Activated T-helper 17 cell treated with anti-CD3 and anti-CD28 coated beads, Interleukin-2, amount 50 U/mL, for 72 hours (primary cell): ENCODE data around the gene ZBED3. TPM values are rescaled to one million over a fixed set of nuclear protein-coding genes. Genes with fewer than 3 reads are reported as not detected.
"Not testable (repeated sequence)": the region's sequence is repeated elsewhere in the genome, so short reads cannot be mapped to it uniquely, and the experiment has no call there.

Source experiments
- ATAC-seq: fragments of 150-1000 bp; cut with Tn5 transposase; replicated peaks from 2 replicates; pipeline ENCODE4 v1.10.0; 2021; ENCODE audit warnings: mild to moderate bottlenecking, moderate library complexity
- H3K27ac Mint-ChIP-seq: one replicate; pipeline ENCODE4 v1.8.0; 2022; ENCODE audit warnings: mixed read lengths
- H3K27me3 Mint-ChIP-seq: one replicate; pipeline ENCODE4 v1.8.0; 2022; ENCODE audit warnings: mixed read lengths
- H3K36me3 Mint-ChIP-seq: one replicate; pipeline ENCODE4 v1.8.0; 2022; ENCODE audit warnings: low read depth, mild to moderate bottlenecking, mixed read lengths
- H3K4me1 Mint-ChIP-seq: one replicate; pipeline ENCODE4 v1.8.0; 2022; ENCODE audit warnings: mixed read lengths
- H3K4me3 Mint-ChIP-seq: one replicate; pipeline ENCODE4 v1.8.0; 2022; ENCODE audit warnings: mild to moderate bottlenecking, mixed read lengths
- H3K9me3 Mint-ChIP-seq: one replicate; pipeline ENCODE4 v1.8.0; 2022; ENCODE audit warnings: mixed read lengths
- total RNA-seq, 2 donors: library from RNA; stranded (reverse); gene quantifications; one replicate each; pipeline ENCODE4 v1.2.3, GENCODE V29; 2022

The ZBED3 gene
- total RNA-seq = under 1 TPM in 1 of 2 donors, not detected in 1; 0.04 TPM

- ATAC-seq = peak; percentile 78
- H3K4me1 Mint-ChIP-seq = peaks cover 14% of the 10 kb centered on the region
- H3K27ac Mint-ChIP-seq = no peak within 1 kb of the TSS
- peak within 1 kb of the TSS; percentile 74 for H3K4me3 Mint-ChIP-seq
- H3K27me3 Mint-ChIP-seq = peaks cover 7% of the 10 kb centered on the region
- peaks cover 3% of the 10 kb centered on the region for H3K9me3 Mint-ChIP-seq
- H3K36me3 Mint-ChIP-seq = no peaks in the 10 kb centered on the region
Observed at GRCh38 chr5:77086689-77087483, at the start of gene ZBED3. ZBED3 (minus strand) TSS chr5:77087285; CDS start chr5:77077878, 9,407 bp downstream.

DNA sequence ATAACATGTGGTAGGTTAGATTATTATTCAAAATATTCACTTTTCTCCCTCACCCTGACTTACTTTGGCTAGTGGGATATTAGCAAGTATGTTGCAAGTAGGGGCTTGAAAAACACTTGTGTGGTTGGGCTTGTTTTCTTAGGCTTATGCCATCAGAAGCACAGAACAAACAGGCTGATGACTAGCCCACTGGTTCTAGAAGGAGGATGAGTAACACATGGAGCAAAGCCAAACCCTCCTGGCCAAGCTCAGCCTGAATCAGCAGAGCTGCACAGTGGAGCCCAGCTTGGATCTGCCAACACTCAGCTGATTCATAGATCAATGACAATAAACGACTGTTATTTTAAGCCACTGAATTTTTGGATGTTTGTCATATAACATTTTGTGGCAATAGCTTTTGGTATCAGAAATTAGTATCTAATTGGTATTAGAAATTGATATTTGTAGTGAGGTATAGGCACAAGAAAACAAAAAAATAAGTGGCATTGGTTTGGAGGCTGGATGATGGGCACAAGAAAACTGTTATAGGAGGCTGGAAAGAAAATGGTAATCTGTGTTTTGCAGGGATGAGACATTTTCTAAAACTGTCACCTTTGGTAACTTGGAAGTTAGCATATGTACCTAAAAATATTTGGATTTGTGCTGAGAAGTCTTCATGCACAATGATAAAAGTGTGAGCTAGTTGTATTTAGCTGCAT lies 46.1 kb upstream of the ZBED3 start:
- Mint-ChIP-seq H3K4me1 (no peaks in the 10 kb centered on the region), H3K4me3 (no peak overlapping the region), H3K9me3 (no peaks in the 10 kb centered on the region), H3K27ac (no peak overlapping the region), H3K27me3 (peaks cover 14% of the 10 kb centered on the region), H3K36me3 (no peaks in the 10 kb centered on the region)
- ATAC-seq = peak; percentile 45

DNA sequence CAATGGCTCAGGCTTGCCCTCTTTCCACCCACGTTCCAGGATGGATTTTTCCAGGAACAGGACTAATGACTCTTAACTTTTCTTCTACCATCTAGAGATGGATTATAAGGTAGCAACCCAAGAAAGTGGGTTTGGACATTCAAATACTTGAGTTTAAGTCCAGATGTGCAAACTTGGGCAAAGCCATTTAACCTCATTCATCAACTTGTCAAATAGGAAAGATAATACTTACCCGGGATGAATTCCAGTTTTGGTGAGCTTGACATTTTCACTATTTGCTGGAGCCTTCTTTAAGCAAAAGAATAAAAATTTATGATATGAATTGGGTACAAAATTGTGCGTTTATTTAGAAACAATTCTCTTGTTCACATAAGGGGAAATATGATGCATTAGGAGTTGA lies 44.3 kb upstream of the ZBED3 start:
- ATAC-seq = no peak
- H3K27ac Mint-ChIP-seq = no peak overlapping the region
- H3K27me3 Mint-ChIP-seq = peaks cover 9% of the 10 kb centered on the region
- no peaks in the 10 kb centered on the region for H3K9me3 Mint-ChIP-seq
- H3K4me1 Mint-ChIP-seq = no peaks in the 10 kb centered on the region
- H3K36me3 Mint-ChIP-seq = no peaks in the 10 kb centered on the region
- no peak overlapping the region for H3K4me3 Mint-ChIP-seq

- Mint-ChIP-seq H3K27ac (no peak overlapping the region), H3K27me3 (peaks cover 11% of the 10 kb centered on the region), H3K4me3 (no peak overlapping the region), H3K36me3 (no peaks in the 10 kb centered on the region), H3K9me3 (no peaks in the 10 kb centered on the region), H3K4me1 (no peaks in the 10 kb centered on the region)
- ATAC-seq = no peak
Observed at GRCh38 chr5:77129391-77129990, 42.4 kb upstream of the ZBED3 start.

DNA sequence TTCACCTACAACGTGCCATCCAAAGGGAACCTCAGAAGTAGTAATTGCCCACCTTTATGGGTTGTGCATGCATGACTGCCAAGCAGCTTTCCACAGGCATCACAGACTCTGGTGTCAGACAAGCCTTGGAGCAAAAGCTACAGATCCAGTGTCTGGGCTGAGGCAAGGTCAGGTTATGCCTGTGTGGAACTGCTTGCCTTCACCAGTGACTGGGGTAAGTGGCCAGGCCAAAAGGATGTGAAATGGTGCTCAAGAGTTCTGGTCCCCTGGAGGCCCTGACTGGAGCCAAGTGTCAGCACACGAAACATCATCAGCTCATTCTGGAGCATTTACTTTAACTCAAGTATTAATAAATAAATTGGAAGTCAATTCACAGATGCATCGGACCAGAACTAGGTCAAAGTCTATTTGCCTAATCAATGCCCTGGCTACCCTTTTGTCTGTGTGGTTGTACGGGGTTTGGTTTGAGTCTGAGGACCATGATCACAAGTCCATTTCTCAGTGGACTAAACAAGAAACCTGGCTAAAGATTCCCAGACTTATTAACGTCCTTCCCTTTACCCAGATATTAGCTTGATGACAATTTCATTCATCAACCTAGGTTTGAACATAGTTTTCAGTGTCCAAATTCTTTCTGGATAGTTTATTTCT lies 41.5 kb upstream of the ZBED3 start:
- no peaks in the 10 kb centered on the region for H3K4me1 Mint-ChIP-seq
- H3K36me3 Mint-ChIP-seq = no peaks in the 10 kb centered on the region
- no peak overlapping the region for H3K4me3 Mint-ChIP-seq
- H3K9me3 Mint-ChIP-seq = no peaks in the 10 kb centered on the region
- peaks cover 8% of the 10 kb centered on the region for H3K27me3 Mint-ChIP-seq
- H3K27ac Mint-ChIP-seq = no peak overlapping the region
- no peak for ATAC-seq

DNA sequence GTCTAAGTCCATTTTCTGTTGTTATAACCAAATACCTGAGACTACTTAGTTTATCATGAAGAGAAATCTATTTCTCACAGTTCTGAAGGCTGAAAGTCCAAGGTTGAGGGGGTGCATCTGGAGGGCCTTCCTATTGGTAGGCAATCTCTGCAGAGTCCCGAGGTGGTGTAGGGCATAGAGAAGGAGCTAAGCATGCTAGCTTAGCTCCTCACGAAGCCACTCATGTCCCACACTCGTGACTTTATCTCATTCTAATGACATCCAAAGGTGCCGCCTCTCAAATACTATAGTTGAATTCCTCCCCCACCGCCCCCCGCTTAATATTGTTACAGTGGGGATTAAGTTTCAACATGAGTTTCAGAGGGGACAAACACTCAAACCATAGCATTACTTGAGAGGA lies 36.0 kb upstream of the ZBED3 start:
- no peaks in the 10 kb centered on the region for H3K4me1 Mint-ChIP-seq
- no peak for ATAC-seq
- H3K4me3 Mint-ChIP-seq = no peak overlapping the region
- H3K9me3 Mint-ChIP-seq = no peaks in the 10 kb centered on the region
- H3K27me3 Mint-ChIP-seq = peaks cover 6% of the 10 kb centered on the region
- H3K27ac Mint-ChIP-seq = no peak overlapping the region
- no peaks in the 10 kb centered on the region for H3K36me3 Mint-ChIP-seq

DNA sequence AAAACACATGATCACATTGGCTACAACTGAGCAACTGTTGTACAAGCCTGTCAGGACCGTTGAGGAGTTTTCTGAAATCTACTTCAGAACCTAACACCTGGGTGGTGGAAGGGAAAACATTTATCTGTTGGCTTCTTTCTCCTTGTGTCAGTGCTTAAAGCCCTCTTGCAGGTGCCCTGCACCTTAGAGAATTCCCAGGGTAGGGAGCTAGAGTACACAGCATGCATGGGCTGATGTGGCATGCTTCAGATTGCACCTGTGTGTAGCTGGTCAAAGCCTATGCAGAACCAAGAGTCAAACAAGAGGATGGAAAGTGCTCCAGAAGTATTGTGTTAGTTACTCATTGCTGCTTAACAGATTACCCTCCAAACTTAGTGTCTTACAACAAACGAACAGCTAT lies 33.6 kb upstream of the ZBED3 start:
- Mint-ChIP-seq H3K27ac (no peak overlapping the region), H3K4me1 (no peaks in the 10 kb centered on the region), H3K9me3 (no peaks in the 10 kb centered on the region), H3K36me3 (no peaks in the 10 kb centered on the region), H3K27me3 (peaks cover 6% of the 10 kb centered on the region), H3K4me3 (no peak overlapping the region)
- ATAC-seq = no peak

DNA sequence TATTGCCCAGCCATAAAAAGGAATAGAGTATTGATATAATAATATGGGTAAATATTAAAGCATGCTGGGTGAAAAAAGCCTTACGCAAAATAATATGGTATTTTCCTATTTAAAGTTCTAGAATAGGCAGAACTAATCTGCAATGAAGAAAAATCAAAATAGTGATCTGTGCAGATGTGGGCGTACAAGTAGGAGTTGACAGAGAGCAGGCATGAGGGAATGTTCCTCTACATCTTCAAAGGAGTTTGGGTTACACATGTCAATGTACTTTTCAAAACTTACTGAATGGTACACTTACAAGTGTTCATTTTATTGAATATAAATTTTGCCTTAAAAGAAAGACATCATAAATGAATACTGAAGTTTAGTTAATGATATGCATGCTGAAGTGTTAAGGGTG lies 33.0 kb upstream of the ZBED3 start:
- H3K4me1 Mint-ChIP-seq = no peaks in the 10 kb centered on the region
- H3K36me3 Mint-ChIP-seq = no peaks in the 10 kb centered on the region
- no peak for ATAC-seq
- no peaks in the 10 kb centered on the region for H3K9me3 Mint-ChIP-seq
- H3K4me3 Mint-ChIP-seq = no peak overlapping the region
- H3K27ac Mint-ChIP-seq = no peak overlapping the region
- peaks cover 10% of the 10 kb centered on the region for H3K27me3 Mint-ChIP-seq

GRCh38 chr5:77117161-77117560 lies 30.1 kb upstream of the ZBED3 start:
- no peak for ATAC-seq

DNA sequence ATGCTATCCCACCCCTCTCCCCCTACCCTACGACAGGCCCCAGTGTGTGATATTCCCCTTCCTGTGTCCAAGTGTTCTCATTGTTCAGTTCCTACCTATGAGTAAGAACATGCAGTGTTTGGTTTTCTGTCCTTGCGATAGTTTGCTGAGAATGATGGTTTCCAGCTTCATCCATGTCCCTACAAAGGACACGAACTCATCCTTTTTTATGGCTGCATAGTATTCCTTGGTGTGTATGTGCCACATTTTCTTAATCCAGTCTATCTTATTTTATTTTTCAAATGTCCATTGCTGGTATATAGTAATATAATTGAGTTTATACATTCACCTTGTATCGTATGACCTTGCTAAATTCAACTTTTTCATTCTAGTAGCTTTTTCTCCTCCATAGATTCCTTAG lies 19.9 kb upstream of the ZBED3 start:
- not testable (repeated sequence) for ATAC-seq, H3K4me1 Mint-ChIP-seq, H3K9me3 Mint-ChIP-seq, H3K27ac Mint-ChIP-seq, H3K36me3 Mint-ChIP-seq, H3K27me3 Mint-ChIP-seq, H3K4me3 Mint-ChIP-seq

More at GRCh38 chr5:77117161-77117560, 30.1 kb upstream of the ZBED3 start:
- Mint-ChIP-seq H3K4me3 (no peak overlapping the region), H3K36me3 (no peaks in the 10 kb centered on the region), H3K27ac (no peak overlapping the region), H3K27me3 (peaks cover 17% of the 10 kb centered on the region), H3K4me1 (no peaks in the 10 kb centered on the region), H3K9me3 (no peaks in the 10 kb centered on the region)

GRCh38 chr5:77104813-77105212 lies 17.7 kb upstream of the ZBED3 start:
- Mint-ChIP-seq H3K36me3 (no peaks in the 10 kb centered on the region), H3K27me3 (no peaks in the 10 kb centered on the region), H3K27ac (no peak overlapping the region), H3K4me1 (no peaks in the 10 kb centered on the region), H3K4me3 (no peak overlapping the region), H3K9me3 (no peaks in the 10 kb centered on the region)
- ATAC-seq = peak; percentile 64

DNA sequence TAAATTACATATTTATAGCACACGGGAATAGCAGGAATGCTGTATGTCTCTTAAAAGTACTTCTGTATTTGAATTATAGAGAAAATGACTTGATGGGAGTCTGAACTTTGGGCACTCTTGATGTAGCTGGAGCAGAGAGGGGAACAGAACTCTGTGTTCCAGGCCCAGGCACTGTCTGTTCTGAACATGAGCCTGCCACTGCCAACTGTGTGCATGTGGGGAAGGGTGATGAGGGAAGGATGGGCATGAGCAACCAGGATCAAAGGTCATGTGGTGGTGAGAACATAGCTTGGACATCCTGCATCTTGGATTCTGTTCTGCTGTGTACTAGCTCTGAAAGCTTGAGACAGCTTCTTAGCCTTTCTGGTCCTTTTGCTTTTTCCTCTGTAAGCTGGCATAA lies 16.4 kb upstream of the ZBED3 start:
- H3K4me1 Mint-ChIP-seq = no peaks in the 10 kb centered on the region
- no peaks in the 10 kb centered on the region for H3K27me3 Mint-ChIP-seq
- no peak overlapping the region for H3K27ac Mint-ChIP-seq
- no peaks in the 10 kb centered on the region for H3K9me3 Mint-ChIP-seq
- no peak overlapping the region for H3K4me3 Mint-ChIP-seq
- H3K36me3 Mint-ChIP-seq = no peaks in the 10 kb centered on the region
- ATAC-seq = no peak

DNA sequence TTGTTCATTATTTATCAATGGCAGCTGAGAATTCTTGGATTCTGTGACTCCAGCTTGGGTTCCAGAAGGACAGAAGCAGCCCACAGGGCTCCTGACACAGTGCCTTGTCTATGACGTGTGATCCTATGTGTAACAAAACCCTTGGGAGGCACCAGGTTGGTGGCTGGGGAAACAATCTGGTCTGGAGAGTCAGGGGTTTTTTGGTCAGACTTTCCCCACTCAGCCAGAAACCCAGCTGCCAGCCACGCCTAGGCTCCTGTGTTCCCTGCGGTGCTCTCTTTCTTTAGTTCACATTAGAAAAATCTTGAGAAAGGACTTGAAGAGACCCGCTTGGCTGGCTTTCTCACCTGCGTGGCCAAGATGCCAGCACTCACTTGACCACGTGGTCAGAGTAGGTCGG lies 15.5 kb upstream of the ZBED3 start:
- H3K4me3 Mint-ChIP-seq = no peak overlapping the region
- no peaks in the 10 kb centered on the region for H3K4me1 Mint-ChIP-seq
- H3K27ac Mint-ChIP-seq = no peak overlapping the region
- no peaks in the 10 kb centered on the region for H3K27me3 Mint-ChIP-seq
- no peaks in the 10 kb centered on the region for H3K36me3 Mint-ChIP-seq
- no peak for ATAC-seq
- no peaks in the 10 kb centered on the region for H3K9me3 Mint-ChIP-seq

- Mint-ChIP-seq H3K9me3 (no peaks in the 10 kb centered on the region), H3K4me1 (no peaks in the 10 kb centered on the region), H3K36me3 (no peaks in the 10 kb centered on the region), H3K4me3 (no peak overlapping the region), H3K27ac (no peak overlapping the region), H3K27me3 (no peaks in the 10 kb centered on the region)
- ATAC-seq = peak; percentile 67
Observed at GRCh38 chr5:77101298-77101697, 14.2 kb upstream of the ZBED3 start.
